Natural killer cell (primary cell): ENCODE measurements around the gene PATE3. TPM values are rescaled to one million over a fixed set of nuclear protein-coding genes. Genes with fewer than 3 reads are reported as not detected.

ENCODE experiments used
- ATAC-seq, 3 donors: fragments of 150-1000 bp in 2 of 3; fragments of 200-7000 bp in 1 of 3; cut with Tn5 transposase; 1 replicate in 1 of 3; 2 replicates in 2 of 3; pipeline ENCODE4 v1.10.0; 2021; ENCODE audit warnings: mild to moderate bottlenecking in 2 of 3, moderate library complexity in 2 of 3
- DNase-seq, 2 donors: peaks; one replicate each; pipeline versions ENCODE4 v3.0.0 to v3.0.0-alpha.2; 2013 to 2021; ENCODE audit warnings: mixed read lengths in 1 of 2
- H3K27ac ChIP-seq: one replicate; pipeline ENCODE4 v1.5.1; 2013; ENCODE audit warnings: mild to moderate bottlenecking, low read length
- H3K27me3 ChIP-seq: one replicate; pipeline ENCODE4 v1.6.1; 2013; ENCODE audit warnings: low read length; ENCODE audit not compliant: control insufficient read depth, insufficient read depth
- H3K36me3 ChIP-seq: one replicate; pipeline ENCODE4 v1.6.1; 2013; ENCODE audit warnings: low read length; ENCODE audit not compliant: control insufficient read depth, insufficient read depth
- H3K4me1 ChIP-seq: one replicate; pipeline ENCODE4 v1.6.1; 2013; ENCODE audit warnings: low read length; ENCODE audit not compliant: control insufficient read depth, insufficient read depth
- H3K4me3 ChIP-seq: one replicate; pipeline ENCODE4 v1.5.1; 2013; ENCODE audit warnings: low read length
- H3K9me3 ChIP-seq: one replicate; pipeline ENCODE4 v1.6.1; 2013; ENCODE audit warnings: low read length; ENCODE audit not compliant: control insufficient read depth, insufficient read depth
- H3K27ac Mint-ChIP-seq, 2 donors: one replicate each; pipeline ENCODE4 v1.8.0; 2022; ENCODE audit warnings: mild to moderate bottlenecking in 2 of 2, mixed read lengths in 2 of 2, moderate library complexity in 1 of 2
- H3K27me3 Mint-ChIP-seq, 2 donors: one replicate each; pipeline ENCODE4 v1.8.0; 2022; ENCODE audit warnings: low read depth in 2 of 2, mixed read lengths in 2 of 2
- H3K36me3 Mint-ChIP-seq: one replicate; pipeline ENCODE4 v1.8.0; 2022; ENCODE audit warnings: mixed read lengths
- H3K4me1 Mint-ChIP-seq, 2 donors: one replicate each; pipeline ENCODE4 v1.8.0; 2022; ENCODE audit warnings: mixed read lengths in 2 of 2
- H3K4me3 Mint-ChIP-seq: one replicate; pipeline ENCODE4 v1.8.0; 2022; ENCODE audit warnings: mild to moderate bottlenecking, moderate library complexity, mixed read lengths
- H3K9me3 Mint-ChIP-seq, 2 donors: one replicate each; pipeline ENCODE4 v1.8.0; 2022; ENCODE audit warnings: mixed read lengths in 2 of 2
- CTCF ChIP-seq: fragments of 200-600 bp; IDR thresholded peaks from one replicate; pipeline ENCODE4 v1.8.0; 2022; ENCODE audit warnings: antibody characterized with exemption
- WGBS: methylation state at CpG from one replicate; pipeline ENCODE4 v1.1.7; 2013; ENCODE audit warnings: missing lambda C conversion rate; ENCODE audit not compliant: insufficient coverage; 5-methylcytosine and 5-hydroxymethylcytosine counted together
- intact Hi-C: fragments of 100-400 bp; cut with micrococcal nuclease; formaldehyde crosslinking; loops from one replicate; pipeline ENCODE4 v1.14.2; 2022
- total RNA-seq, 4 donors: library from RNA; stranded (reverse); fragments of 120-200 nt in 1 of 4; gene quantifications; one replicate each; pipeline versions ENCODE4 v1.2.3 to v1.2.4, GENCODE V29; 2013 to 2022

PATE3 gene
- total RNA-seq, 3 donors from 2014 or later (not counting 1 experiment from before 2014, with no cell fraction given) = not detected

- Mint-ChIP-seq H3K4me3 (no peak overlapping the region), H3K36me3 (no peaks in the 10 kb centered on the region), H3K27ac (no peak overlapping the region), H3K27me3 (peaks cover 3 to 6% of the 10 kb centered on the region in 2 donors), H3K4me1 (no peaks in the 10 kb centered on the region), H3K9me3 (peaks cover 3 to 4% of the 10 kb centered on the region in 2 donors)
- Histone ChIP-seq H3K27ac (no peak overlapping the region), H3K4me1 (no peaks in the 10 kb centered on the region), H3K4me3 (no peak overlapping the region), H3K9me3 (no peaks in the 10 kb centered on the region), H3K27me3 (no peaks in the 10 kb centered on the region), H3K36me3 (no peaks in the 10 kb centered on the region)
- no peak for TF ChIP-seq CTCF
- no peak for DNase-seq
- WGBS = 21% methylated on average over 2 of the region's 2 CpGs
- intact Hi-C loops = no loop called here
- ATAC-seq = no peak
These were observed 3.2 kb upstream of the PATE3 start for GRCh38 chr11:125784678-125785077.

DNA sequence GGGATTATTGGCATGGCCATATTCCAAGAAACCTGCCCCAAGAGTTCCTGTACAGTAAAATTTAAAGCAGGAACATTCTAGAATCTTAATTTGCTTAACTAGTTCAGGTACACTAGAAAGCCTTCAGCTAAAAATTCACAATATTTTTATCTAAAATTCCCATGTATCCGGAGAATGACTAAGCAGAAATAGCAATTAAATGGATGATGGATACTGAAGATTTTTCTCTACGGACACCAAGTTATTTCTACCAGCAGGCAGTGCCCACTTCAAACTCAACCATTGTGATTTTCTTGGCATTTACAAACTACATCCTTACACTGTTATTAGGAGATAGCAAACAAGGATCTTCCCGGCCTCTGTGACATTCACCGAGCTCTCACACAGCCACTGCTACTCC, 2.9 kb downstream of the PATE3 start:
- DNase-seq (no peak), ATAC-seq (no peak)
- 94% methylated on average over 3 of the region's 4 CpGs for WGBS
- Mint-ChIP-seq H3K36me3 (peaks cover 9% of the 10 kb centered on the region), H3K9me3 (peaks cover 7 to 10% of the 10 kb centered on the region in 2 donors), H3K4me3 (no peak overlapping the region), H3K4me1 (no peaks in the 10 kb centered on the region), H3K27me3 (peaks cover 0 to 12% of the 10 kb centered on the region in 2 donors), H3K27ac (no peak overlapping the region)
- TF ChIP-seq CTCF = no peak
- Histone ChIP-seq H3K4me1 (no peaks in the 10 kb centered on the region), H3K4me3 (no peak overlapping the region), H3K36me3 (no peaks in the 10 kb centered on the region), H3K27ac (no peak overlapping the region), H3K9me3 (no peaks in the 10 kb centered on the region), H3K27me3 (no peaks in the 10 kb centered on the region)
- intact Hi-C loops = no loop called here

DNA sequence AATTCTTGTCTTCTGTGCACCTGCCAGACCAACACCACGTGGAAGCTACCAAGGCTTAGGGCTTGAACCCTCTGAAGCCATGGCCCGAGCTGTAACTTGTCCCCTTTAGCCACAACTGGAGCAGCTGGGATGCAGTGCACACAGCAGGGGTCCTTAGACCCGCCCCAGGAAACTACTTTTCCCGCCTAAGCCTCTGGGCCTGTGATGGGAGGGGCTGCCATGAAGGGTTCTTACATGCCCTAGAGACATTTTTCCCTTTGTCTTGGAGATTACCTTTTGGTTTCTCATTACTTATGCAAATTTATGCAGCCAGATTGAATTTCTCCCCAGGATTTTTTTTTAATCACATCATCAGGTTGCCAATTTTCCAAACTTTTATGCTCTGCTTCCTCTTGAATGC, 9.7 kb downstream of the PATE3 start:
- ATAC-seq (no peak), DNase-seq (no peak)
- no peak for TF ChIP-seq CTCF
- Mint-ChIP-seq H3K9me3 (peaks cover 18 to 31% of the 10 kb centered on the region in 2 donors), H3K4me3 (no peak overlapping the region), H3K27ac (no peak overlapping the region), H3K4me1 (no peaks in the 10 kb centered on the region), H3K36me3 (peaks cover 20% of the 10 kb centered on the region), H3K27me3 (peaks cover 0 to under 1% of the 10 kb centered on the region in 2 donors)
- no peak overlapping the region for H3K4me3 ChIP-seq
- H3K27ac ChIP-seq = no peak overlapping the region
- intact Hi-C loops = no loop called here
- no peaks in the 10 kb centered on the region for H3K36me3 ChIP-seq
- no peaks in the 10 kb centered on the region for H3K4me1 ChIP-seq
- 50% methylated on average over 4 of the region's 4 CpGs for WGBS
- H3K9me3 ChIP-seq = no peaks in the 10 kb centered on the region
- H3K27me3 ChIP-seq = no peaks in the 10 kb centered on the region

DNA sequence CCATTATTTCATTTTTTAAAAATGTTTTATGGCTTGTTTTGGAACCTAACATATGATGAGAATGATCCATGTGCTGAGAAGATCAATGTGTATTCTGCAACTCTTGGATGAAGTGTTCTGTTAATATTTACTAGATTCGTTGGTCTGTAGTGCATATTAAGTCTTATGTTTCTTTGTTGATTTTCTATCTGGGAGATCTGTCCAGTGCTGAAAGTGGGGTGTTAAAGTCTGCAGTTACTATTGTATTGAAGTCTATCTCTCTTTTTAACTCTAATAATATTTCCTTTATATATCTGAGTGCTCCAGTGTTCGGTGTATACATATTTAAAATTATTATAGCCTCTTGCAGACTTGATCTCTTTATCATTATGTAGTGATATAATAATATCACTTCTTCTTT, 11.9 kb downstream of the PATE3 start:
- no peaks in the 10 kb centered on the region for H3K27me3 ChIP-seq
- peaks cover 7% of the 10 kb centered on the region for H3K9me3 ChIP-seq
- Mint-ChIP-seq H3K27me3 (no peaks in the 10 kb centered on the region), H3K4me1 (no peaks in the 10 kb centered on the region), H3K27ac (no peak overlapping the region), H3K4me3 (no peak overlapping the region), H3K36me3 (peaks cover 22% of the 10 kb centered on the region), H3K9me3 (peaks cover 19 to 36% of the 10 kb centered on the region in 2 donors)
- H3K36me3 ChIP-seq = no peaks in the 10 kb centered on the region
- TF ChIP-seq CTCF = no peak
- WGBS = 71% methylated on average over 1 of the region's 2 CpGs
- ATAC-seq = no peak
- no peak overlapping the region for H3K4me3 ChIP-seq
- no peak for DNase-seq
- H3K27ac ChIP-seq = no peak overlapping the region
- no peaks in the 10 kb centered on the region for H3K4me1 ChIP-seq
- intact Hi-C loops = no loop called here
